ENCODE results near the gene OR10A4.
"Not testable (repeated sequence)": the region's sequence is repeated elsewhere in the genome, so short reads cannot be mapped to it uniquely, and the experiment has no call there.

Gene OR10A4, protein sequence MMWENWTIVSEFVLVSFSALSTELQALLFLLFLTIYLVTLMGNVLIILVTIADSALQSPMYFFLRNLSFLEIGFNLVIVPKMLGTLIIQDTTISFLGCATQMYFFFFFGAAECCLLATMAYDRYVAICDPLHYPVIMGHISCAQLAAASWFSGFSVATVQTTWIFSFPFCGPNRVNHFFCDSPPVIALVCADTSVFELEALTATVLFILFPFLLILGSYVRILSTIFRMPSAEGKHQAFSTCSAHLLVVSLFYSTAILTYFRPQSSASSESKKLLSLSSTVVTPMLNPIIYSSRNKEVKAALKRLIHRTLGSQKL

DNA sequence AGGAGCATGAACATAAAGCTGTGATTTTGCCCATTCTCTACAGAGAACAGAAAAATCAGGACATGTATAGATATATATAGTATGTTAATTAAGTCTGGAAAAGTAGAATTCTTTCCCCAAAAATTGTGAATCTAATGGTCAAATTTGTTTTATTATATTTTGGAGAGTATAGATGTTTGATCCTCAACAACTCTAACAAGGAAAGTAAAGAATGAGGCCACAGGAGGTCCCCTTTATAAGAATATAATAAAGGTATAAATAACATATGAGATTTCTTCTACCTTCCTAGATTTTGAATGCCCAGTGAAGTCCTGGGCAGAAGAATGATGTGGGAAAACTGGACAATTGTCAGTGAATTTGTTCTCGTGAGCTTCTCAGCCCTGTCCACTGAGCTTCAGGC, at the start of gene OR10A4:
TSS of gene OR10A4 (plus strand) at position 301 of the 400 bp plus-strand sequence. CDS start at position 324, 23 bp downstream.
- DNase-seq = no peak

DNA sequence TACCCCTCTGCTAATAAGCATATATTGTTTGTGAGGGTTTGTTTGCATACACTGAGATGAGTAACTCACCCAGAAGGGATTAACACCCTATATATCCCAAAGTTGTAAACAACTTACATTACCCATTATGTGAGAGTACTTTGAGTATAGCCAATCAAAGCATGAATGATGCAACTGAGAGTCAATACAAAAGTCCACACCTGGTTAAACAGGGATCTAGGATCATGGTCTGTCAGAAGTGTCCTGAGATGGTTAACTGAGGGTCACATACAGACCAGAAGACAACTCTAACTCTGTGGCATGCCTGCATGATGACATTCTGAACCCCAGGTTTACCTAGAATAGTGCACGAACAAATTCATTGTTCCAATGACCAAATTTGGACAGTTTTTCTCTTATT, 48.3 kb upstream of the OR10A4 start:
- DNase-seq = no peak

DNA sequence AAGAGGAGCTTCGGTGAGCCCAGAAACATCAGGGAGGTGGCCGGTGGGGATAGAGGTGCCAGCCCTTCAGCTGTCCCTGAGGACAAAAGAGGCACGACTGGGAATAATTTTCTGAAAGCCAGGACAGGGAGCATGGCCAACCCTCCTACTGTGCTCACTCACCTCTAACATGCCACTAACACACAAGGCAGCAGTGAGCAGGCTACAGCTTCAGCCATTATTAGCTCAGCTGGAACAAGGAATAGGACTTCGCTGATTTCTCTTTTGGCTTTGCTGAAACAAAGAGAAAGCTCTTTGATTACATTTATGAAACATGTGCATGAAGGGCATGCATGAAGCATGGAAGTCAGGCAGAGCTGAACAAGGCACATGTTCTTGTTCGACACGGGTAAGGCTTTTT, 43.1 kb upstream of the OR10A4 start:
- DNase-seq = no peak

DNA sequence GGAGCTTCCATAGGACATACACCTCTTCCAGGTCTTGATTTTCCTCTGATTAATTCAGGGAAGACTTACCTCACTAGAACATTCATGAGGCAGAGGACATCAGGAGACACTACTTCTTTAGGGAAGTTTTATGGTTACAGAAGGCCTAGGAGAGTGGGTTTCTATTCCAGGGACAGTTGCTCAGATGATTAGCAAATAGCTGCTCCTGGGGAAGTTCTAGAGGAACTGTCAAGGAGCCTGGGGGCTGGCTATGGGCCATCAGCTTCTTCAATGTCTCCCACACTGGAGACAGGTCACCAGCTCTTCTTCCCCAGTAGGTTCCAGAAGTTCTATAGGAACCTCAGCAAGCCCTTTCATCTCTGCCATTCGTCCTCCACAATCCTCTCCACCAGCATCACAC, 42.4 kb upstream of the OR10A4 start:
- no peak for DNase-seq

DNA sequence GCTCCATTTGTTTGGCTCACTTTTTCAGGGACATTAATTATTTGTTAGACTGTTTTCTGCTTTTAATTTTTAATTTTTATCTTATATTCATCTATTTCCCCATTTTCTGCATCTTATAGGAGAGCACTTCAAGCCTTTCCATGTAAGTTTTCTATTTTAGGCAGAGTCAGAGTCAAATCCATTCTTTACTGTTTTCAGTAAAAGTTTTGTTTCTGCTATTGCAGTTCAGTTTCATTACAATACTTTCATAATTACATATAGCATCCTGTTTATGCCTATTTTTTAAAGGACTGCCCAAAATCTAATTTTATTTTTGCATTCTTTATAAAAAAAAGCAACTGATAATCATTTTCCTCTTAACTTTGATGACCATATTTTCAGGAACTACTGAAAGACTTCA, 34.7 kb upstream of the OR10A4 start:
- no peak for DNase-seq

DNA sequence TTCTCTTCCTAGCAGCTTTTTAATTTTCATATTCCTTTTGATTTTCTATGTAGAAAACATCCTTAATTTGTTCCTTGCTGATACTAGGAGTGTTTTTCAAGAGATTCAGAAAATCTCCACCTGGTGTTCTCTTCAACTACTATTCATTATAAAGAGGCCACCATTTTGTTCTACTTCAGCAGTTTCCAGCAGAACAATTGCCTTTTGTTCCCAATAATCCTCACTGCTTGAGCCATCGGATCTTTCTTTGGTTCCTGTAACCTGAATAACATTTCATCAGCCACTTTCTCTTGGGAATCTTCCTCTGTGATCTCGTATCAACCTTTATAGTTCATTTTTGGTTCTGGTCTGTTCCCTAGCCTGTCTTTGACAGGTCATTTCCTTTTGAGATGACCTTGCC, 32.8 kb upstream of the OR10A4 start:
- DNase-seq = no peak

DNA sequence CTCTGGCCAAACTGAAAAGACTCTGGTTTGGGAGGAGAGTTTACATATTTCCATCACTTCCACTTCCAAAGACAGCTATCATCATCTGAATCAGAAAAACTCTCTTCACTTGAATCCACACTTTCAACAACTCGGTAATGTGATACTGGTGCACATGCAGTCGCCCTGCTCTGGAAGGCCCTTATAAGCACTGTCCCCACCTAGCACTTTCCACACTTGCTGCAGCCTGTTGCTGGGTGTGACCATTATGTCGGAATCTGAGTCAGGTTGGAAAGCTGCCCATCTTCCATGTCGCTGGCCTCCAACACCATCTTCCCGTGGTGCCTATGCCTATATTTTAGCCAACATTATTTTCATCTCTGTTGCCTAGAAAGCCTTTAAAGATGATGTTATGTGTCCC, 32.1 kb upstream of the OR10A4 start:
- DNase-seq = no peak

DNA sequence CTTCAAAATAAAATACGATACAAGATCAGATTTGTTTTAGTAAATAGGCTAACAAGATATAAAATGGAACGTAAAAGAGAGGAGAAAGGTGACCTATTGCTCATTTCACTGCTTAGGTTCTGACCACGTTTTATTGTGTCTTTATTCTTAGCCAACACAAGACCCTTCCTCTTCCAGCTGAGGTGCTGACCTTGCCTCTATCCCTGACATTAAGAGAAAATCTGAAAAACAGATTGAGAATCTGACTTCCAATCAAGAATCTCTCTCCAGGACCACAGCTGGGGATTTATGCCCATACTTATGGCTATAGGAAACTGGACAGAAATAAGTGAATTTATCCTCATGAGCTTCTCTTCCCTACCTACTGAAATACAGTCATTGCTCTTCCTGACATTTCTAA, 31.0 kb upstream of the OR10A4 start, which contains the start of gene OR10A5:
TSS of gene OR10A5 (plus strand) at position 301 of the 400 bp plus-strand sequence. CDS start at position 301, 0 bp downstream.
- no peak for DNase-seq

DNA sequence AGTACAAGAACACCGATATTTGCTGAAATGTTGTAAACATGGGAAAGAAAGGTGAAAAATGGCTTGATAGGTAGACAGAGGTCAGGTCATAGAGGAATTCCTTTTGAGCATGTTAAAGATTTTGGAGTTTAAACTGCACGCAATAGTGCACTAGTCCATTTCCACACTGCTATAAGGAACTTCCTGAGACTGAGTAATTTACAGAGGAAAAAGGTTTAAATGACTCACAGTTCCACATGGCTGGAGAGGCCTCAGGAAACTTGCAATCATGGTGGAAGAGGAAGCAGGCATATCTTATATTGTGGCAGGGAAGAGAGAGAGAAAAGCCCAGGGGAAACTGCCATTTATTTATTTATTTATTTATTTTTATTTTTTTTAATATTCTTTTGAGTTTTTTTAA, 25.9 kb upstream of the OR10A4 start:
- DNase-seq = no peak

DNA sequence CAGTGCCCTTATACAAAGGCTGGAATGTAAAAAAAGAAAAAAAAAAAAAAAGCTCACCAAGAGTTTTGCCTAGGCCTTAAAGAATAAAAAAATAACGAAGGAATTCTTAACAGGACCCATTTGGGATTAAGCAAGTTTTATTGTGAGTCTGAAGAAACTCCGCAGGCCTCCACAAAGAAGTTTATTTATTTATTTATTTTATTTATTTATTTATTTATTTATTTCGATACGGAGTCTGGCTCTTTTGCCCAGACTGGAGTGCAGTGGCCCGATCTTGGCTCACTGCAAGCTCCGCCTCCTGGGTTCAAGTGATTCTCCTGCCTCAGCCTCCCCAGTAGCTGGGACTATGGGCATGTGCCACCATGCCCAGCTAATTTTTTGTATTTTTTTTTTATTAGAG, 21.6 kb upstream of the OR10A4 start:
- not testable (repeated sequence) for DNase-seq

DNA sequence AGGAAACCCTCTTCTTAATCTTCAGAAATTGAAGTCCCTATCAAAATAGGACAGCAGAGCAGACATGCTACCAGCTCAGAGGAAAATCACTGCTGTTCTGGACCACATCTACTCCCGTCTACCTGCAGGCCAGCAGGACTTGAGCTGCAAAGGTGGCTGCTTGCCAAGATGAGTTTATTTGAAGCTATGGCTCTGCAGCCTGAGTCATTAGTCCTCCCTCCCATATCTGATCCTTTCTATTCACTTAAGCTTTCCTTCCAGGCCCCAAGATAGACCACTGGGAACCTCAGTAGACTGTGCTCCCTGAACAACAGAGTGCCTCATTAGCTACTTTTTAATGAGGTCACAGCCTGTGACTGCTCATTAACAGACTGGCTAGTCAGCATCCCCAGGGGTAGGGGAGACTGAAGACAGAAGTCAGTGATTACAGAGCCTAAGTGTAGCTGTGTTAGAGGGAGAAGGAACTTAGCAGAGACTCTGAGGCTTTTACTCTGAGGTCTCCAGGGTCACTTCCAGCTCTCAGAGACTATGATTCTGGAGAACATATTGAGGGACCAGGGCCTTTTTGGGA, 20.4 kb upstream of the OR10A4 start:
- DNase-seq = no peak

DNA sequence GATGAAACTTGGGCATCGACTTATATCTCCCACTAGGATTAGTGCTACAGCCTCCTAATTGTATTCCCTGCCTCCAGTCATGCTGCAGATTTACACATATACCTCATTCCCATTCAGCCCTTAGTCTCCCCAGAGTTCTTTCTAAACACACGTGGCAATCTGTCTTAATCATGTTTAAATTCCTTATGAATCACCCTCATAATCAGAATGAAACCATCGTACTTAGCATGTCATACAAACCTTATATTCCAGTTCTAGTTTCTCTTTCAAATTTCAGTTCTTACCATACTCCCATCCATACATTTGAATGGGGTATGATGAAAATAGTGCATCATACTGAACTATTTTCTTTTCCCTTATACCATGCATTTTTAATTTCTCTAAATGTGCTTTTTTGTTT, 19.6 kb upstream of the OR10A4 start:
- no peak for DNase-seq

DNA sequence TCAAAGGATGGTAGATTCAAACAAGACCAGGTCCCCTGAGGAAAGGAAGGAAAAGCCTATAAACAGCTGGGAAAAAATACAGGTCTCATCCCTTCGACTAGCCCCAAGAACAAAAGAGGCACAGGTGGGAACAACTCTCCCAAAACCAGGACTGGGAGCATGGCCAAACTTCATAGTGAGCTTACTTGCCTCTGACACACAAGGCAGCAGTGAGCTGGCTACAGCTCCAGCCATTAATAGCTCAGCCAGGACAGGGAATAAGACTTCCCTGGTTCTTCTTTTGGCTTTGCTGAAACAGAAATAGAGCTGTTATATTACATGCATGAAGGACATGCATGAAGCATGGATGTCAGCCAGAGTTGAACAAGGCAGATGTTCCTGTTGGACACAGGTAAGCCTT, 13.5 kb upstream of the OR10A4 start, which contains the start of gene OR10A2:
TSS of gene OR10A2 (plus strand) at position 97 of the 400 bp plus-strand sequence. CDS start 6,698 bp downstream, outside the sequence.
- no peak for DNase-seq

DNA sequence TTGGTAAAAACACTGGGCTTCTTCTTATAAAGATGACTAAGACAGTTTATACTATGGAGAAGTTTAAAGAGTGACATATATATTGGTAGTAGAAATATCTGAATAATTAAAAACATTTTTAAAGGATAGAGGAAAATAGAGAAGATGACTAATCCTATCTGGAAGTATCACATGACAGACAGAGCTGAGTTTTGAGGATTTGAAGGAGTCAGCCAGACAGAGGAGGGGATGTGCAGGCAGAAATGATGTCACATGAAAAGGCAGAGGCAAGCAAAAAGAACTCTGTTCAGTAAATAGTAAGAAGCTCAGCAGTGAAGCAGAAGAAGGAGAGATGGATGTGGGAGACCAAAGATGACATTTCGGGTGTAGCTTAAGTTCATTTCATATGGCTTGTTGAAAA, 12.0 kb upstream of the OR10A4 start:
- no peak for DNase-seq

DNA sequence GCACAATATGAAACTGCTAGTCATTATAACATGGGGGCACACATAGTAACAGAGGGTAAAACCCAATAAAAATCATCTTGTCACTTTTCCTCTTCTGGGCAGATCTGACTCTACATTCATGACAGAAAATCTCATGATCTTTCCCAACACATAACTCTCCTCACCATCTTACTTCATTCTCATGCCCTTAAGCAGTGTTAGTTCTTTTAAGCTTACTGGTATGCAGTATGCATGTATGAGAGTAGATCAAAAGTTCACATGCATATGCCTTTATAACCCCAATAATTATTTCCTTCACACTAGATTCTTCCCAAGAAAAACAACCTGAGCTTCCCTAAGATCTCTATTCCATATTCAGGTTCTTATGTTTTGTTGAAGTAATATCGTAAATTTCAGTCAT, 5.1 kb upstream of the OR10A4 start:
- DNase-seq = no peak

DNA sequence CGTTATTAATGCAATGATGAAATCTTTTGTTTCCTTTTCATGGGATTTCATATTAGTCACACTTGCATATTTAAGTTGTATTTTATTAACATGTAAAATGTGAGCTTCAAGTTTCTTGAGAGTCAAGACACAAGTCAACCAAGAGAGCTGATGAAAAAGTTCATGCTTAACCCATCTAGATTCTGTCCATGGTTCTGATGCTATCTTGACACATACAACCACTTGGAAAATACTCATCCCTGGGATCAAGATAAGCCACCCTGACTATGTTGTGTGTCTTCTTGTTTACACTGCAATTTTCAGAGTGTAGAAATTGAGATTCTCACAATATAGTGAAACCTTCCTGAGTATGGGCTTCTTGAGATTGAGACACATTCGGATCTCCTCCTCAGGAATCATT, 664 bp upstream of the OR10A4 start:
- DNase-seq = no peak

DNA sequence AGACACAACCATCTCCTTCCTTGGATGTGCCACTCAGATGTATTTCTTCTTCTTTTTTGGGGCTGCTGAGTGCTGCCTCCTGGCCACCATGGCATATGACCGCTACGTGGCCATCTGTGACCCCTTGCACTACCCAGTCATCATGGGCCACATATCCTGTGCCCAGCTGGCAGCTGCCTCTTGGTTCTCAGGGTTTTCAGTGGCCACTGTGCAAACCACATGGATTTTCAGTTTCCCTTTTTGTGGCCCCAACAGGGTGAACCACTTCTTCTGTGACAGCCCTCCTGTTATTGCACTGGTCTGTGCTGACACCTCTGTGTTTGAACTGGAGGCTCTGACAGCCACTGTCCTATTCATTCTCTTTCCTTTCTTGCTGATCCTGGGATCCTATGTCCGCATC, 489 bp downstream of the OR10A4 start:
- no peak for DNase-seq

DNA sequence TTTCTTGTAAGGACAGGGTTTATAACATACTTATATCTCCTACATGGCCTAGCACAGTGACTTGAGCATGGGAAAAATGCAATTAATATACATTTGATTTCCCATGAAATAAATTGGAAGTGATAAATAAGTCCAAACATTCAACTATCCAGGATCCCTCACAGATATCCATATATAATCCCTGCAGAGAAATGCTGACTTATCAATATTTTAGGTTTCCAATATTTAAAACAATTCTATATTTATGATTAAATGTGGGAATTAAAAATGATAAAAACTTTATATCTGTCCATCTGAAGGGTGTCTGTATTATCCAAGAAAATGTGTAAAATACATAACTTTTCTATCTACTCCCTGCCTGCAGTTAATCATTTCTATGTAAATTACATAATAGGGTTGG, 6.3 kb downstream of the OR10A4 start:
- no peak for DNase-seq

DNA sequence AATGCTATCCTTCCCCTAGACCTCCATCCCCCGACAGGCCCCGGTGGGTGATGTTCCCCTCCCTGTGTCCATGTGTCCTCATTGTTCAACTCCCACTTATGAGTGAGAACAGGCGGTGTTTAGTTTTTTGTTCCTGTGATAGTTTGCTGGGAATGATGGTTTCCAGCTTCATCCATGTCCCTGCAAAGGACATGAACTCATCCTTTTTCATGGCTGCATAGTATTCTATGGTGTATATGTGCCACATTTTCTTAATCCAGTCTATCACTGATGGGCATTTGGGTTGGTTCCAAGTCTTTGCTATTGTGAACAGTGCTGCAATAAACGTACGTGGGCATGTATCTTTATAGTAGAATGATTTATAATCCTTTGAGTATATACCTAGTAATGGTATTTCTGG, 11.3 kb downstream of the OR10A4 start:
- not testable (repeated sequence) for DNase-seq

DNA sequence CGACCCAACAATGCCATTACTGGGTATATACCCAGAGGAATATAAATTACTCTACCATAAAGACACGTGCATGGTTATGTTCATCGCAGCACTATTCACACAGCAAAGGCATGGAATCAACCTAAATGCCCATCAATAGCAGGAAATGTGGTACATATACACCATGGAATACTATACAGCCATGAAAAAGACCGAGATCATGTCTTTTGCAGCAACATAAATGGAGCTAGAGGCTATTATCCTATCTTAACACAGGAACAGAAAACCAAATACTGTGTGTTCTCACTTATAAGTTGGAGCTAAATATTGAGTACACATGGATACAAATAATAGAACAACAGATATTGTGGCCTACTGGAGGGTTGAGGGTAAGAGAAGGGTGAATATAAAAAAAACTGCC, 12.4 kb downstream of the OR10A4 start:
- DNase-seq = no peak

DNA sequence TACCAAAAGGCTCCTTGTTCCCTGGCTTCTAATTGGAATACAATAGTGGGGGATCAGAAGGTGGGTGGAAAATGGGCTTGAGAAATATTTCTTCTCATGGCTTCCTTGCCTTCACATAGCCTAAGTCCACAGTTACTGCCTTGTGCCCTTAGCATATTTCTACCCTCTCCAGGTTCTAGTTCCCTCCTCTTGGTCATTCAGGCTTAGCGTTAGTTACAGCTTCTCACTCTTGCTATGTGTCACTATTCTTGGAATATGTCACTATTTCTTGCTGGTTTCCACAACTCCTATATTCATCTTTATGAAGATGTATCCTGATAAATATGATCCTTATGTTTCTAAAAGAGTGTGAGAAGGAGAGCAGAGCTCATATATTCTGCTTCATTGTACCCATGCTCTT, 13.4 kb downstream of the OR10A4 start:
- no peak for DNase-seq

DNA sequence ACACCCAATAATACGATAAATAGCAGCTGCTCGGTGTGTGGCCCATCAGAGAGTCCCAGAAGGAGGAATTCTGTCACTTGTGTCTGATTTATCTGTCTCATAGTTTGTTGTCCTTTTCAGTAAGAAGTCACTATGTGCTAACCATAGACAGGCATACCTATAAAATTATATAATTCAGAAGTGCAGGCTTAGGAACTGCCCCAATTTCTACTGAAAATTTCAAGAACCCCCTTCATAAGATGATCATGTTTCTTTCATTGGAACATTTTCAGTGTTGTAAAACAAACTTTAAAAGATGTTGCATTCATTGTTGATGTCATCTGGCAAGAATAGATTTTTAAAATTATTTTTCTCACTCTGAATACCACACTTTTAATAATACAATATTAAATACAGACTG, 16.0 kb downstream of the OR10A4 start, which contains the start of gene OR2D2:
TSS of gene OR2D2 (minus strand) at position 101 of the 400 bp plus-strand sequence. CDS start at position 101, 0 bp downstream.
- no peak for DNase-seq

DNA sequence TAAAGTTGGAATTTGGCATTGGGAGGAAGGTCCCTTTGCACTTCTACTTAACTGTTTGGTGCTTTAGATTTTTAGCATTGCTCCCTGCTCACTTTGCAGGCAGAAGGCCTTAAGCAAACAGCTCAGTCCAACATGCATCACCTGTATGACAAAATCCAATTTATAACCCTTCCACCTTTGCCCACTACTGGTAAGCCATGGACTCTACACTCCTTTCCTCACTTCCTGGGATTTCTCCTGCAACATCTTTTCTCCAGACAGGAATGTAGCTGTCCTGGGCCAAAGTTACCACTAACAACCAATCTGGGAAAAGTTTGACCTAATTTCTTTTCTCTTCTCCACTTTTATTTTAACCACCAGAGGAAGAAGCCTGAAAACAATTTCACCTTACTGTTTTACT, 17.7 kb downstream of the OR10A4 start:
- no peak for DNase-seq

DNA sequence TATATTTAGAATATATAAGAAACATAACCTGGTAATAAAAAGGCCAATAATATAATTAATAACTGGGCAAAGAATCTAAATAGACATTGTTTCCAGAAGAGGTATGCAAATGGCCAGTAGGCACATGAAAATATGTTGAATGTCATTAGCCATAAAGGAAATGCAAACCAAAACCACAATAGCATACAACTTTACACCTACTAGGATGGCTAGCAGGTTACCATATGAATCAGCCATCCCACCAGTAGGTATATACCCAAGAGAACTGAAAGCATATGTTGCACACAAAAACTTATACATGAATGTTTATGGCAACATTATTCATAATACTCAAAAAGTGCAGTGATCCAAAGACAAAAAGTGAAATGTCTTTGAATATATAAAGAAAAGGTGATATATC, 18.6 kb downstream of the OR10A4 start:
- DNase-seq = no peak

DNA sequence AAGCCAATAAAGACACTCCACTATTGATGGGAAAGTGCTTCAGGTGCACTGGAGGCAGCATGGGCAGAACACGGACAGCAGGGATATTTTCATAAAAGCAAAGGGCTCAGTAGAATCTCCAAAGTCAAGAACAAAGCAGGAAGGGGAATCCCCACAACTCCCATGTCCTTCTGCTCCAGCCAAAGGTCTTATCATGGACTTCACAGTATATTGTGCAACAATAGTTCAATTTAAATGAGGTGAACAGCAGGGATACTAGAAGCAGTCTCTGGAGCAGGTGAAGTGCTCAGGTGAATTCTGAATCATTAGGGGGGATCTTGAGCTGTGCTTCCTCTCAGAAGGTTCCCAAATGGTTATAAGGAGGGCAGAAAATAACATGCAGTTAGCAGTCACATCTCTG, 22.5 kb downstream of the OR10A4 start:
- DNase-seq = no peak
